ENCODE results near the gene CHST7.

CHST7 gene

GRCh38 chrX:46610070-46610658, 36.6 kb downstream of the CHST7 start:
- no peak for DNase-seq (ENCODE audit: low spot score)

- DNase-seq (ENCODE audit: low spot score) = no peak
Measured at GRCh38 chrX:46611658-46612362, 38.2 kb downstream of the CHST7 start.

- DNase-seq (ENCODE audit: low spot score) = no peak
Measured at GRCh38 chrX:46617906-46618305, 44.3 kb downstream of the CHST7 start.

GRCh38 chrX:46618947-46619346, 45.4 kb downstream of the CHST7 start:
- no peak for DNase-seq (ENCODE audit: low spot score)

- DNase-seq (ENCODE audit: low spot score) = no peak
Measured at GRCh38 chrX:46620505-46620904, 46.9 kb downstream of the CHST7 start.

GRCh38 chrX:46621572-46621971, 48.0 kb downstream of the CHST7 start:
- DNase-seq (ENCODE audit: low spot score) = no peak

GRCh38 chrX:46624090-46624786, 50.7 kb downstream of the CHST7 start:
- DNase-seq (ENCODE audit: low spot score) = no peak

- no peak for DNase-seq (ENCODE audit: low spot score)
Measured at GRCh38 chrX:46626566-46626965, 53.0 kb downstream of the CHST7 start.

- DNase-seq (ENCODE audit: low spot score) = no peak
Measured at GRCh38 chrX:46627062-46627461, 53.5 kb downstream of the CHST7 start.

GRCh38 chrX:46627711-46628419, 54.3 kb downstream of the CHST7 start:
- no peak for DNase-seq (ENCODE audit: low spot score)

- no peak for DNase-seq (ENCODE audit: low spot score)
Measured at GRCh38 chrX:46628460-46629371, 55.2 kb downstream of the CHST7 start.

- DNase-seq (ENCODE audit: low spot score) = no peak
Measured at GRCh38 chrX:46630141-46630540, 56.6 kb downstream of the CHST7 start.

GRCh38 chrX:46634577-46634976, 61.0 kb downstream of the CHST7 start:
- no peak for DNase-seq (ENCODE audit: low spot score)

- no peak for DNase-seq (ENCODE audit: low spot score)
Measured at GRCh38 chrX:46635186-46635585, 61.6 kb downstream of the CHST7 start.

- DNase-seq (ENCODE audit: low spot score) = no peak
Measured at GRCh38 chrX:46636223-46636622, 62.7 kb downstream of the CHST7 start.

GRCh38 chrX:46637938-46638337, 64.4 kb downstream of the CHST7 start:
- no peak for DNase-seq (ENCODE audit: low spot score)

- DNase-seq (ENCODE audit: low spot score) = no peak
Measured at GRCh38 chrX:46642145-46642544, 68.6 kb downstream of the CHST7 start.

- no peak for DNase-seq (ENCODE audit: low spot score)
Measured at GRCh38 chrX:46643636-46644035, 70.1 kb downstream of the CHST7 start.

- no peak for DNase-seq (ENCODE audit: low spot score)
Measured at GRCh38 chrX:46645614-46646013, 72.0 kb downstream of the CHST7 start.

GRCh38 chrX:46647251-46647650, 73.7 kb downstream of the CHST7 start:
- no peak for DNase-seq (ENCODE audit: low spot score)
